Karpas-422 (cell line): ENCODE data around the gene SYT1. TPM values are rescaled to one million over a fixed set of nuclear protein-coding genes. Genes with fewer than 3 reads are reported as not detected.

Source experiments
- DNase-seq: peaks from one replicate; pipeline ENCODE4 v3.0.0-alpha.2; 2015
- H2AFZ ChIP-seq: fragments of 200-600 bp; sonication (generic); 2 replicates; pipeline ENCODE4 v1.6.1; 2014; ENCODE audit warnings: antibody characterized with exemption, low read length, mixed read lengths
- H3K27ac ChIP-seq: fragments of 200-600 bp; sonication (generic); 2 replicates; pipeline ENCODE4 v1.5.1; 2014; ENCODE audit warnings: mild to moderate bottlenecking, low read length, moderate library complexity
- H3K27me3 ChIP-seq: fragments of 200-600 bp; sonication (generic); 2 replicates; pipeline ENCODE4 v1.6.1; 2014; ENCODE audit warnings: low read length, mixed read lengths
- H3K36me3 ChIP-seq: fragments of 200-600 bp; sonication (generic); 2 replicates; pipeline ENCODE4 v1.6.1; 2014; ENCODE audit warnings: low read length, mixed read lengths; ENCODE audit not compliant: insufficient read depth
- H3K4me1 ChIP-seq: fragments of 200-600 bp; sonication (generic); 2 replicates; pipeline ENCODE4 v1.6.1; 2014; ENCODE audit warnings: mild to moderate bottlenecking, low read length, mixed read lengths
- H3K4me2 ChIP-seq: fragments of 200-600 bp; sonication (generic); 2 replicates; pipeline ENCODE4 v1.6.1; 2014; ENCODE audit warnings: low read length, low read depth, mild to moderate bottlenecking; ENCODE audit not compliant: poor library complexity, severe bottlenecking
- H3K4me3 ChIP-seq: fragments of 200-600 bp; sonication (generic); 2 replicates; pipeline ENCODE4 v1.5.1; 2014; ENCODE audit warnings: mild to moderate bottlenecking, antibody characterized with exemption, low read length, mixed read lengths
- H3K79me2 ChIP-seq: fragments of 200-600 bp; sonication (generic); 2 replicates; pipeline ENCODE4 v1.6.1; 2014; ENCODE audit warnings: mild to moderate bottlenecking, low read length, mixed read lengths
- H3K9ac ChIP-seq: fragments of 200-600 bp; sonication (generic); 2 replicates; pipeline ENCODE4 v1.6.0; 2014; ENCODE audit warnings: low read length
- H3K9me2 ChIP-seq: fragments of 200-600 bp; sonication (generic), shearing (Covaris generic); replicated peaks from 2 replicates; pipeline ENCODE4 v1.6.0; 2014; ENCODE audit warnings: mild to moderate bottlenecking, low read length, moderate library complexity; ENCODE audit not compliant: insufficient read depth
- H3K9me3 ChIP-seq: fragments of 300-700, 200-600 bp; sonication (generic); 2 replicates; pipeline ENCODE4 v1.6.1; 2014; ENCODE audit warnings: low read length, mixed read lengths
- H4K20me1 ChIP-seq: fragments of 200-600 bp; sonication (generic); 2 replicates; pipeline ENCODE4 v1.6.1; 2014; ENCODE audit warnings: mild to moderate bottlenecking, antibody characterized with exemption, low read length, low read depth; ENCODE audit not compliant: insufficient read depth
- total RNA-seq: library from RNA; depleted of rRNA; stranded (reverse); fragments of >200 nt; shearing (Covaris generic); gene quantifications from 2 replicates; pipeline ENCODE4 v1.2.3, GENCODE V29; 2014; ENCODE audit warnings: low replicate concordance

The SYT1 gene
- total RNA-seq, 1 experiment from 2014 or later, result not detected

DNA sequence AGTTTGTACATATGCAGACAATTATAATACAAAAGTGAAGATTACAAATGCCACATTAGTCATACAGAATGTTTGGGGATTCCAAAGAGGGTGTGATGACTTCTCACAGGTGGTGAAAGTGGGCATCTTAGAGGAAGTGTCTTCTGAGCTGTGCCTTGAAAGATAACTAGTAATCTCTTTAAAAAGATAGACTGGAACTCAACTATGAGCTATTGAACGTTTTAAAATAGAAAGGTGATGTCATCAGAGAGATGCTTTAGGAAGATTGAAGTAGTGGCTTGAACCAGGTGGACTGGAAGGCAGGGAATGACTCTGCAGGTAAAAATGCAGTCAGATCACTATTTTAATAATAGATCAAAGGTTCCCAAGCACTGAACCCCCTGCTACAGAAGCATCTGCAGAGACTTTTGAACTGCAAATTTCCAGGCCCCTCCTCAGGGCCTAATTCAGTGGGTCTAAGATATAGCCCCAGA is 50.3 kb downstream of the SYT1 start:
- no peaks in the 10 kb centered on the region for H3K36me3 ChIP-seq
- no peaks in the 10 kb centered on the region for H3K4me1 ChIP-seq
- H2AFZ ChIP-seq, result no peak overlapping the region
- H3K4me2 ChIP-seq, result no peak overlapping the region
- no peaks in the 10 kb centered on the region for H3K9me2 ChIP-seq
- no peak overlapping the region for H3K27ac ChIP-seq
- H3K27me3 ChIP-seq, result no peaks in the 10 kb centered on the region
- no peak overlapping the region for H3K9ac ChIP-seq
- H4K20me1 ChIP-seq, result no peaks in the 10 kb centered on the region
- H3K79me2 ChIP-seq, result no peaks in the 10 kb centered on the region
- DNase-seq, result no peak
- no peaks in the 10 kb centered on the region; the same call in 1 of the 2 replicates for H3K9me3 ChIP-seq
- H3K4me3 ChIP-seq, result no peak overlapping the region

DNA sequence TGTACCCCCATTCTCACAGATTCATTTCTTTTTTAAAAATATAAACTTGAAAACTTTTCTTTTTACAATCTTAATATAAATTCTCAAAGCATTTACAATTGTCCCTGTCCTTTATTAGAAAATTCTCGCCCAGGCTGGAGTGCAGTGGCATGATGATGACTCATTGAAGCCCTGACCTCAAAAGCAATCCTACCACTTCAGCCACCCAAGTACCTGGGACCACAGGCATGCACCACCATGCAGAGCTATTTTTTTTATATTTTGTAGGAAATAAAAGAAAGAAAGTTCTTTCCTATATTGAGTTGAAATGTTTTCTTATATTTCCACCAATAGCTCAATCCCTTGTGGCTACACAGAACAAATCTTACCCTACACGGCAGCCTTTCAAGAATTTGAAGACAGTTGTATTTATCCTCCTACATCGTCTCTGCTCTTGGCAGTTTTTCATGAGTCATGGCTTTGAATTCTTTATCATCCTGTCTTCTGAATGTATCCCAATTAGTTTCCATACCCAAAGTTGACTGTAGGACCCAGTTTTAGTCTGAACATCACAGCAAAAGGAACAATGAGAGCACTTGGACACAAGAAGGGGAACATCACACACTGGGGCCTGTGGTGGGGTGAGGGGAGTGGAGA is 52.4 kb downstream of the SYT1 start:
- H3K79me2 ChIP-seq, result no peaks in the 10 kb centered on the region
- H3K9me3 ChIP-seq, result no peaks in the 10 kb centered on the region; the same call in 1 of the 2 replicates
- H3K9ac ChIP-seq, result no peak overlapping the region
- H3K4me2 ChIP-seq, result no peak overlapping the region
- no peaks in the 10 kb centered on the region for H3K36me3 ChIP-seq
- no peaks in the 10 kb centered on the region for H3K4me1 ChIP-seq
- DNase-seq, result no peak
- no peaks in the 10 kb centered on the region for H3K27me3 ChIP-seq
- no peak overlapping the region for H2AFZ ChIP-seq
- H3K4me3 ChIP-seq, result no peak overlapping the region
- no peaks in the 10 kb centered on the region for H3K9me2 ChIP-seq
- no peaks in the 10 kb centered on the region for H4K20me1 ChIP-seq
- no peak overlapping the region for H3K27ac ChIP-seq

DNA sequence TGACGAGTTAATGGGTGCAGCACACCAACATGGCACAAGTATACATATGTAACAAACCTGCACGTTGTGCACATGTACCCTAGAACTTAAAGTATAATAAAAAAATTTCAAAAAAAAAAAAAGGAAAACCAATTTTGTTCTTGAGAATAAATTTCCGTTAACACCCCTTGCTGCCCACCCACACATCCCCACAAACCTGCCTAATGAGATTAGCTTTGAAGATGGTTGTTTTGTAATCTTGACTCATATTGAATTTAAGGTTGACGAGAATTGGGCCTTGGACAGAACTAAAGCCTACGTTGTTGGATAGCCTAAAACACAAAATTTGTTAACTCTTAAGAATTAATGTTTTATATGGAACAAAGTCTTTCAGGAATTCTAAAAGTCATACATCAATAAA is 52.9 kb downstream of the SYT1 start:
- H3K4me2 ChIP-seq, result no peak overlapping the region
- H2AFZ ChIP-seq, result no peak overlapping the region
- no peaks in the 10 kb centered on the region for H3K36me3 ChIP-seq
- no peaks in the 10 kb centered on the region for H3K27me3 ChIP-seq
- no peaks in the 10 kb centered on the region for H3K79me2 ChIP-seq
- no peak overlapping the region for H3K4me3 ChIP-seq
- no peaks in the 10 kb centered on the region for H4K20me1 ChIP-seq
- no peak overlapping the region for H3K9ac ChIP-seq
- H3K27ac ChIP-seq, result no peak overlapping the region
- no peaks in the 10 kb centered on the region for H3K9me2 ChIP-seq
- H3K4me1 ChIP-seq, result no peaks in the 10 kb centered on the region
- DNase-seq, result no peak
- H3K9me3 ChIP-seq, result no peaks in the 10 kb centered on the region; the same call in 1 of the 2 replicates

DNA sequence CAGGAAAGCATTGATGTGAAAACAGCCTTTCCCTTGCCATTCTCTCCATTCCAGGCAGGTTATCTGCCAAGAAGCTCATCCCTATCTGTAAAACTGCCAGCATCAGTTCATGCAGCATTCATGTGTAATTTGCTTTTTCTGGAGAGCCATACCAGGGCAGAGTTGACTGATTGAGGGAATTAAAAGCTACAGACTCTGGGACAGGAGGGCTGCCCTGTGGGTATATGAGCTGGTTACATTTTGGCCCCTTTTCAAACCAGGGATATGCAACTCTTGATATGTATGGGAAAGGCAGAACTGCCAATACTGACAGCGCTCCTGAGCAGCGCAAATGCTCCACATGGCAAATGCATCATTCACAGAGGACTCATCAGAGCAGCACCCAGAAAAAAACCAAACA is 53.7 kb downstream of the SYT1 start:
- Histone ChIP-seq H3K4me1 (no peaks in the 10 kb centered on the region), H3K9ac (no peak overlapping the region), H2AFZ (no peak overlapping the region), H3K27me3 (no peaks in the 10 kb centered on the region), H4K20me1 (no peaks in the 10 kb centered on the region), H3K9me3 (no peaks in the 10 kb centered on the region; the same call in 1 of the 2 replicates), H3K4me2 (no peak overlapping the region), H3K4me3 (no peak overlapping the region), H3K27ac (no peak overlapping the region), H3K9me2 (no peaks in the 10 kb centered on the region), H3K36me3 (no peaks in the 10 kb centered on the region), H3K79me2 (no peaks in the 10 kb centered on the region)
- no peak for DNase-seq

DNA sequence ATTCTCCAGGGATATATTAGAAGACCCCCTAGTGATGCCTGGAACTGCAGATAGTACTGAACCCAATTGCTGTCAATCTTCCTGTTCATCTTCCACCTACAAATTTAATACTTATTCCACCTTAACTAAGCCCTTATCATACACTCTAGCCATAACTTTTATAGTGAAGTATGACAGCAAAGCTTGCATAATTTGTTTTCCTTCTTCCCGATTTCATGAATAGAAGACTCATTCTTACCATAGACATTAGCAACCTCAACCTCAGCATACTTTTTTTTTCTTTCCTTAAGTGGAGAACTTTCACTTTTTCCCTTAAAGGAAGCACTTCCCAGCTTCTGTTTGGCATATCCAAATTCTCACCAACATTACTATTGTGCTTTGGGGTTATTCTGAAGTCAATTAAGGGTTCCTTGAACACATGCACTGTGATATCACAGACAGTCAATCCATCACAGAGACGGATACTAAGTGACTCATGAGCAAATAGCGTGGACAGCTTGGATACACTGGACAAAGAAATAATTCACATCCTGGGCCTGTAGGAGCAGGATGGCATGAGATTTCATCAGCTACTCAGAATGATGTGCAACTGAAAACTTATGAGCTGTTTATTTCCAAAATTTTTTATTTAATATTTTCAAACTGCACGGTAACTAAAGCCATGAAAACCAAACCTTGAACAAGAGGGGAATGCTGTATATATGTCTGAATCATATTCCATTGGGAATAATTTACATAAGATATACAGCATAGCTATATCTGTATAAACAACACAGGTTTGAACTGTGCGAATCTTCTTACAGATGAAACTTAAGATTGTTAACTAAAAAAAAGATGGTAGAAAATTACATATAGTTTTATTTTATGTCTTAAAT is 63.9 kb downstream of the SYT1 start:
- no peak overlapping the region for H3K27ac ChIP-seq
- H3K4me3 ChIP-seq, result no peak overlapping the region
- H3K9ac ChIP-seq, result no peak overlapping the region
- no peak for DNase-seq
- no peaks in the 10 kb centered on the region for H3K79me2 ChIP-seq
- H3K9me2 ChIP-seq, result no peaks in the 10 kb centered on the region
- no peak overlapping the region for H2AFZ ChIP-seq
- no peaks in the 10 kb centered on the region for H3K27me3 ChIP-seq
- H4K20me1 ChIP-seq, result no peaks in the 10 kb centered on the region
- no peaks in the 10 kb centered on the region for H3K36me3 ChIP-seq
- no peaks in the 10 kb centered on the region for H3K9me3 ChIP-seq
- no peaks in the 10 kb centered on the region for H3K4me1 ChIP-seq
- H3K4me2 ChIP-seq, result no peak overlapping the region

DNA sequence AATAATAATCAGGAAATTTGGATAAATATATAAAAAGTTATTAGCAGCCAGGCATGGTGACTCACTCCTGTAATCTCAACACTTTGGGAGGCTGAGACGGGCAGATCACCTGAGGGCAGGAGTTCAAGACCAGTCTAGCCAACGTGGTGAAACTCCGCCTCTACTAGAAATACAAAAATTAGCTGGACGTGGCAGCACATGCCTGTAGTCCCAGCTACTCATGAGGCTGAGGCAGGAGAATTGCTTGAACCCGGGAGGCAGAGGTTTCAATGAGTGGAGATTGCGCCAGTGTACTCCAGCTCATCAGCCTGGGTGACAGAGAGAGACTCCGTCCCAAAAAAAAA is 64.5 kb downstream of the SYT1 start:
- H3K79me2 ChIP-seq, result no peaks in the 10 kb centered on the region
- H3K4me1 ChIP-seq, result no peaks in the 10 kb centered on the region
- H4K20me1 ChIP-seq, result no peaks in the 10 kb centered on the region
- no peak overlapping the region for H3K4me2 ChIP-seq
- no peak for DNase-seq
- no peaks in the 10 kb centered on the region for H3K27me3 ChIP-seq
- H3K9me2 ChIP-seq, result no peaks in the 10 kb centered on the region
- H3K9ac ChIP-seq, result no peak overlapping the region
- H3K4me3 ChIP-seq, result no peak overlapping the region
- H3K9me3 ChIP-seq, result no peaks in the 10 kb centered on the region
- no peak overlapping the region for H3K27ac ChIP-seq
- no peaks in the 10 kb centered on the region for H3K36me3 ChIP-seq
- no peak overlapping the region for H2AFZ ChIP-seq

DNA sequence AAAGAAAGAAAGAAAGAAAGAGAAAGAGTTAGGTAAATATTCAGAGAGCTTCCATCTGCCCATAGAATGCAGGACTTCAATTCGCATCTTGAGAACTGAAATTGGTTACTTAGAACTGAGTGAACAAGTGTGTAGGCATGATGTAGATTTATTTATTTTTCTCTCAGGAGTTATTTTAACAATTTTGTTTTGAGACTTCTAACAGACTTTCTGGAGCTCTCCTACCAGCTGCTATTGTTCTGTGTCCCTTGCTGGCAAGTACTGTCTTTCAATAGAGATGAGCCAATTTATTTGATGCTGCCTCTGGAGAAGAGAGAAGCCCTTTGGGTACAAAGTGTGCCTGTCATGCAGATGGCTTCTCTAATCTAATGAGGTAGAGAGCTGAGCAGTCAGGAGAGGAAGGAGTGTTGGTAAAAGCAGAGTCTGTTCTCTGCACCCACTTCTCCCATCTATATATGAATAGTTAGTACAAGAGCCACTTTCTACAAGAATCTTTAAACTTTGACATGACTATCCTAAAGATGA is 67.0 kb downstream of the SYT1 start:
- H3K4me2 ChIP-seq, result no peak overlapping the region
- H3K9ac ChIP-seq, result no peak overlapping the region
- H3K9me3 ChIP-seq, result no peaks in the 10 kb centered on the region
- H3K79me2 ChIP-seq, result no peaks in the 10 kb centered on the region
- no peak overlapping the region for H2AFZ ChIP-seq
- no peak overlapping the region for H3K4me3 ChIP-seq
- no peaks in the 10 kb centered on the region for H3K9me2 ChIP-seq
- no peak overlapping the region for H3K27ac ChIP-seq
- DNase-seq, result no peak
- no peaks in the 10 kb centered on the region for H3K4me1 ChIP-seq
- no peaks in the 10 kb centered on the region for H3K36me3 ChIP-seq
- H3K27me3 ChIP-seq, result no peaks in the 10 kb centered on the region
- H4K20me1 ChIP-seq, result no peaks in the 10 kb centered on the region

DNA sequence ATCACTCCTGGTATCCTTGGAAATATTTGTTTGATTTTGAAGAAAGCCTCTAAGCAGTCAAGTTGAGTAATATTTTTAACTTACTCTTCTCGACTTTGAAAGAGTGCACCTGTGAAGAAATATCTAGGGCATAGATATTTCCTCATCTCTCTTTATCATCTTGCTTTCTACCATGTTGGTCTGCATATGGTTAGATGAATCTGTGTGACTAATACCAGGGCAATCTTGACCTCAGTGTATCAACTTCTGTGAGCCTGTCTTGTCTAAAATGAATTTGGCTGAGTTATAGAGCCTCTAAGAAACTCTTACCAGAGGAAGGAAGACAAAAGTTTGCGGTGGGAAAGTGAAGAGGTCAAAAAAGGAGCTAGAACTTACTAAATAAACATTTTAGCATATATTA is 68.4 kb downstream of the SYT1 start:
- H3K27ac ChIP-seq, result no peak overlapping the region
- no peak overlapping the region for H2AFZ ChIP-seq
- no peak overlapping the region for H3K4me2 ChIP-seq
- no peaks in the 10 kb centered on the region for H3K4me1 ChIP-seq
- no peaks in the 10 kb centered on the region for H3K36me3 ChIP-seq
- no peaks in the 10 kb centered on the region for H3K9me3 ChIP-seq
- no peak overlapping the region for H3K9ac ChIP-seq
- H3K9me2 ChIP-seq, result no peaks in the 10 kb centered on the region
- H4K20me1 ChIP-seq, result no peaks in the 10 kb centered on the region
- no peak overlapping the region for H3K4me3 ChIP-seq
- H3K79me2 ChIP-seq, result no peaks in the 10 kb centered on the region
- no peak for DNase-seq
- H3K27me3 ChIP-seq, result no peaks in the 10 kb centered on the region
